ENCODE data around the gene CAMKV.
"Not testable (repeated sequence)": the region's sequence is repeated elsewhere in the genome, so short reads cannot be mapped to it uniquely, and the experiment has no call there.

Gene CAMKV

GRCh38 chr3:49844464-49845183, 25.1 kb downstream of the CAMKV start:
- DNase-seq: no peak

- DNase-seq: no peak
Measured at GRCh38 chr3:49842843-49843517, 26.7 kb downstream of the CAMKV start.

- no peak for DNase-seq
Measured at GRCh38 chr3:49841806-49842205, 27.9 kb downstream of the CAMKV start.

- no peak for DNase-seq
Measured at GRCh38 chr3:49841126-49841696, 28.5 kb downstream of the CAMKV start.

- DNase-seq: no peak
Measured at GRCh38 chr3:49840388-49840787, 29.3 kb downstream of the CAMKV start.

- peak; percentile 79 for DNase-seq
Measured at GRCh38 chr3:49839193-49839809, 30.4 kb downstream of the CAMKV start.

- no peak for DNase-seq
Measured at GRCh38 chr3:49831341-49831740, 38.4 kb downstream of the CAMKV start.

GRCh38 chr3:49826016-49826415, 43.7 kb downstream of the CAMKV start:
- DNase-seq: no peak

GRCh38 chr3:49823131-49823530, 46.6 kb downstream of the CAMKV start:
- DNase-seq: not testable (repeated sequence)

GRCh38 chr3:49813497-49814174, 56.1 kb downstream of the CAMKV start, which contains the start of gene UBA7:
TSS of gene UBA7 (minus strand) at chr3:49813953. CDS start at chr3:49813787, 166 bp downstream.
- peak; percentile 42 for DNase-seq

- no peak for DNase-seq
Measured at GRCh38 chr3:49812916-49813496, 56.7 kb downstream of the CAMKV start.

All from CD4-positive, alpha-beta T cell treated with Interferon gamma for 1 hour (primary cell).